ENCODE results near the gene OOEP. TPM values are rescaled to one million over a fixed set of nuclear protein-coding genes. Genes with fewer than 3 reads are reported as not detected.
A peak's percentile ranks its signal among the peaks of the same experiment; 100 is the strongest.

The OOEP gene
- total RNA-seq, 1 experiment from 2014 or later: 1.1 TPM

DNA sequence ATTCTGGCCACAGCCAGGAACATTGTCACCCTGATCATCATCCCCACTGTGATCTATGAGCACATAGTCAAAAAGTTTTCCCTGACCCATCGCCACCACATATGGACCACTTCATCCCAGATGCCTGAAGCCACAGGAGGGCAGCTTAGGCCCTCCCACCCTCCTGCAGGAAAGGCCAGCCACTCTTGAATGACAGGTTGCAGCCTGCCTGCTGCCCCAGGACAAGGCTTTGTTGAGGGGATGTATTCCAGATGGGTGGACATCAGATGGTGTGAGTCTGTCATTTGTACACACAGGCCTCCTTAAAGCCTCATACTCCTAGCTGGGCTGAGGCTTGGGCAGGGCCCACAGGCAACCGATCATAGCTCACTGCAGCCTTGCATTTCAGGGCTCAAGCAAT is 46.4 kb downstream of the OOEP start:
- TF ChIP-seq, protein P1, sequence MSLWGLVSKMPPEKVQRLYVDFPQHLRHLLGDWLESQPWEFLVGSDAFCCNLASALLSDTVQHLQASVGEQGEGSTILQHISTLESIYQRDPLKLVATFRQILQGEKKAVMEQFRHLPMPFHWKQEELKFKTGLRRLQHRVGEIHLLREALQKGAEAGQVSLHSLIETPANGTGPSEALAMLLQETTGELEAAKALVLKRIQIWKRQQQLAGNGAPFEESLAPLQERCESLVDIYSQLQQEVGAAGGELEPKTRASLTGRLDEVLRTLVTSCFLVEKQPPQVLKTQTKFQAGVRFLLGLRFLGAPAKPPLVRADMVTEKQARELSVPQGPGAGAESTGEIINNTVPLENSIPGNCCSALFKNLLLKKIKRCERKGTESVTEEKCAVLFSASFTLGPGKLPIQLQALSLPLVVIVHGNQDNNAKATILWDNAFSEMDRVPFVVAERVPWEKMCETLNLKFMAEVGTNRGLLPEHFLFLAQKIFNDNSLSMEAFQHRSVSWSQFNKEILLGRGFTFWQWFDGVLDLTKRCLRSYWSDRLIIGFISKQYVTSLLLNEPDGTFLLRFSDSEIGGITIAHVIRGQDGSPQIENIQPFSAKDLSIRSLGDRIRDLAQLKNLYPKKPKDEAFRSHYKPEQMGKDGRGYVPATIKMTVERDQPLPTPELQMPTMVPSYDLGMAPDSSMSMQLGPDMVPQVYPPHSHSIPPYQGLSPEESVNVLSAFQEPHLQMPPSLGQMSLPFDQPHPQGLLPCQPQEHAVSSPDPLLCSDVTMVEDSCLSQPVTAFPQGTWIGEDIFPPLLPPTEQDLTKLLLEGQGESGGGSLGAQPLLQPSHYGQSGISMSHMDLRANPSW (CRISPR knock-in tag; conservative IDR thresholded peaks at IDR 0.05; ENCODE audit: low read depth): no peak
- TF ChIP-seq ZNF423 (CRISPR knock-in tag; IDR thresholded peaks at IDR 0.05) (no peak), TEAD1 (CRISPR knock-in tag; IDR thresholded peaks at IDR 0.05) (no peak), MXD4 (CRISPR knock-in tag; IDR thresholded peaks at IDR 0.05; ENCODE audit: borderline replicate concordance) (no peak), ZNF396 (CRISPR knock-in tag; IDR thresholded peaks at IDR 0.05; ENCODE audit: borderline replicate concordance) (no peak), NFATC4 (CRISPR knock-in tag; IDR thresholded peaks at IDR 0.05) (no peak), ZSCAN18 (CRISPR knock-in tag; IDR thresholded peaks at IDR 0.05) (no peak), NFYB (CRISPR knock-in tag; conservative IDR thresholded peaks at IDR 0.05; ENCODE audit: low read depth) (no peak), ZNF416 (CRISPR knock-in tag; IDR thresholded peaks at IDR 0.05) (no peak), GABPB1 (CRISPR knock-in tag; IDR thresholded peaks at IDR 0.05) (no peak), ATF6 (CRISPR knock-in tag; IDR thresholded peaks at IDR 0.05) (no peak), TCF7 (CRISPR knock-in tag; IDR thresholded peaks at IDR 0.05; ENCODE audit: low read depth) (no peak), ELF4 (CRISPR knock-in tag; IDR thresholded peaks at IDR 0.05; ENCODE audit: low read depth) (no peak), ZNF121 (CRISPR knock-in tag; IDR thresholded peaks at IDR 0.05) (no peak), GTF2I (CRISPR knock-in tag; conservative IDR thresholded peaks at IDR 0.05) (no peak), CREB1 (CRISPR knock-in tag; IDR thresholded peaks at IDR 0.05) (no peak), MLX (CRISPR knock-in tag; IDR thresholded peaks at IDR 0.05) (no peak)
- TF ChIP-seq, protein P2, sequence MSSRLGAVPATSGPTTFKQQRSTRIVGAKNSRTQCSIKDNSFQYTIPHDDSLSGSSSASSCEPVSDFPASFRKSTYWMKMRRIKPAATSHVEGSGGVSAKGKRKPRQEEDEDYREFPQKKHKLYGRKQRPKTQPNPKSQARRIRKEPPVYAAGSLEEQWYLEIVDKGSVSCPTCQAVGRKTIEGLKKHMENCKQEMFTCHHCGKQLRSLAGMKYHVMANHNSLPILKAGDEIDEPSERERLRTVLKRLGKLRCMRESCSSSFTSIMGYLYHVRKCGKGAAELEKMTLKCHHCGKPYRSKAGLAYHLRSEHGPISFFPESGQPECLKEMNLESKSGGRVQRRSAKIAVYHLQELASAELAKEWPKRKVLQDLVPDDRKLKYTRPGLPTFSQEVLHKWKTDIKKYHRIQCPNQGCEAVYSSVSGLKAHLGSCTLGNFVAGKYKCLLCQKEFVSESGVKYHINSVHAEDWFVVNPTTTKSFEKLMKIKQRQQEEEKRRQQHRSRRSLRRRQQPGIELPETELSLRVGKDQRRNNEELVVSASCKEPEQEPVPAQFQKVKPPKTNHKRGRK (CRISPR knock-in tag; IDR thresholded peaks at IDR 0.05; ENCODE audit: borderline replicate concordance): no peak
- TF ChIP-seq, protein P3, sequence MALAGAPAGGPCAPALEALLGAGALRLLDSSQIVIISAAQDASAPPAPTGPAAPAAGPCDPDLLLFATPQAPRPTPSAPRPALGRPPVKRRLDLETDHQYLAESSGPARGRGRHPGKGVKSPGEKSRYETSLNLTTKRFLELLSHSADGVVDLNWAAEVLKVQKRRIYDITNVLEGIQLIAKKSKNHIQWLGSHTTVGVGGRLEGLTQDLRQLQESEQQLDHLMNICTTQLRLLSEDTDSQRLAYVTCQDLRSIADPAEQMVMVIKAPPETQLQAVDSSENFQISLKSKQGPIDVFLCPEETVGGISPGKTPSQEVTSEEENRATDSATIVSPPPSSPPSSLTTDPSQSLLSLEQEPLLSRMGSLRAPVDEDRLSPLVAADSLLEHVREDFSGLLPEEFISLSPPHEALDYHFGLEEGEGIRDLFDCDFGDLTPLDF (CRISPR knock-in tag; IDR thresholded peaks at IDR 0.05): no peak
- TF ChIP-seq, protein P4, sequence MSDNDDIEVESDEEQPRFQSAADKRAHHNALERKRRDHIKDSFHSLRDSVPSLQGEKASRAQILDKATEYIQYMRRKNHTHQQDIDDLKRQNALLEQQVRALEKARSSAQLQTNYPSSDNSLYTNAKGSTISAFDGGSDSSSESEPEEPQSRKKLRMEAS (CRISPR knock-in tag; IDR thresholded peaks at IDR 0.05): no peak
- no peak for DNase-seq (ENCODE audit: low spot score)
- ATAC-seq: peak; percentile 60
- peaks cover 14% of the 10 kb centered on the region for H3K36me3 Mint-ChIP-seq
- peaks cover 17% of the 10 kb centered on the region for H3K9me3 Mint-ChIP-seq
- no peak overlapping the region for H3K27ac Mint-ChIP-seq
- peaks cover under 1% of the 10 kb centered on the region; the same call in 1 of the 2 replicates for H3K27me3 Mint-ChIP-seq (ENCODE audit: low read depth)
- H3K4me1 Mint-ChIP-seq: peaks cover 10% of the 10 kb centered on the region
- ChIA-PET CTCF (interaction anchor here (0.6 to 1.5 kb wide), 5 partner anchors 14 to 726 kb away, joined by 3 to 4 read pairs (median 3); no protein-coding TSS in a partner anchor), POLR2A (interaction anchor here (0.6 kb wide), 1 partner anchor 35 kb away, joined by 4 read pairs; no protein-coding TSS in a partner anchor)
- no peak overlapping the region for H3K4me3 Mint-ChIP-seq

Other genes with a start within 250 kb of the OOEP start
- gene KHDC1L, start 144.4 kb downstream of the OOEP start, total RNA-seq (2021): 0.28 TPM in 1 of 3 replicates, not detected in the others
- 7.3 to 8.9 TPM (median 7.7 TPM) in 3 replicates for gene KHDC1, start 106.7 kb downstream of the OOEP start, total RNA-seq (2021)
- gene DPPA5, start 15.6 kb downstream of the OOEP start, total RNA-seq (2021): 5.5 to 7.6 TPM (median 6.7 TPM) in 3 replicates
- 0.23 to 0.57 TPM in 2 of 3 replicates, not detected in the other for gene KHDC3L, start 7.2 kb downstream of the OOEP start, total RNA-seq (2021)
- 0.39 to 0.68 TPM (median 0.60 TPM) in 3 replicates for gene DDX43, start 24.9 kb upstream of the OOEP start, total RNA-seq (2021)
- gene CGAS, start 82.4 kb upstream of the OOEP start, total RNA-seq (2021): 5.6 to 6.4 TPM (median 5.7 TPM) in 3 replicates
- gene MTO1, start 91.8 kb upstream of the OOEP start, total RNA-seq (2021): 24.1 to 32.4 TPM (median 28.2 TPM) in 3 replicates
- gene EEF1A1, start 151.1 kb upstream of the OOEP start, total RNA-seq (2021): 11,564 to 13,111 TPM (median 12,917 TPM) in 3 replicates

Measured in WTC11 (cell line).